Activated naive CD8-positive, alpha-beta T cell treated with anti-CD3 and anti-CD28 coated beads for 36 hours (primary cell): ENCODE results near the gene MLH1. TPM values are rescaled to one million over a fixed set of nuclear protein-coding genes. Genes with fewer than 3 reads are reported as not detected.

Experiments used
- total RNA-seq, 2 experiments: library from RNA; stranded (reverse); gene quantifications; one replicate each; pipeline ENCODE4 v1.2.3, GENCODE V29; 2021

MLH1 gene
- total RNA-seq, 2 experiments from 2014 or later: 82.3 to 83.7 TPM

Other genes starting within 250 kb of the MLH1 start
- under 1 TPM; 0.10 to 0.72 TPM for gene DCLK3, start 229.0 kb upstream of the MLH1 start, total RNA-seq
- gene TRANK1, start 48.5 kb upstream of the MLH1 start, total RNA-seq: 10 to 100 TPM; 17.2 to 20.7 TPM
- gene EPM2AIP1, start 387 bp upstream of the MLH1 start, total RNA-seq: 10 to 100 TPM in 1 of 2 experiments, 1 to 10 TPM in 1; 9.6 to 10.1 TPM
- gene LRRFIP2, start 181.1 kb downstream of the MLH1 start, total RNA-seq: 10 to 100 TPM; 22.4 to 23.2 TPM
- 10 to 100 TPM; 26.1 to 26.7 TPM for gene GOLGA4, start 249.8 kb downstream of the MLH1 start, total RNA-seq